Kidney tubule cell (primary cell): Measurements from ENCODE around the gene PDK2.
A peak's percentile ranks its signal among the peaks of the same experiment; 100 is the strongest.

ENCODE experiments used
- DNase-seq: peaks from one replicate; pipeline ENCODE4 v3.0.0-alpha.2; 2018; ENCODE audit warnings: low spot score

PDK2 gene

GRCh38 chr17:50058296-50058953, 36.7 kb upstream of the PDK2 start:
- DNase-seq = no peak

GRCh38 chr17:50059256-50059655, 35.9 kb upstream of the PDK2 start:
- DNase-seq = peak; percentile 72

- DNase-seq = peak; percentile 55
Observed at GRCh38 chr17:50059759-50060273, 35.3 kb upstream of the PDK2 start.

GRCh38 chr17:50060951-50061712, 34.0 kb upstream of the PDK2 start:
- DNase-seq = peak; percentile 82

GRCh38 chr17:50061713-50062045, 33.5 kb upstream of the PDK2 start:
- DNase-seq = peak; percentile 70

GRCh38 chr17:50062293-50063243, 32.6 kb upstream of the PDK2 start:
- peak; percentile 99 for DNase-seq

GRCh38 chr17:50063561-50064252, 31.4 kb upstream of the PDK2 start:
- DNase-seq = peak; percentile 92

- peak; percentile 97 for DNase-seq
Observed at GRCh38 chr17:50064253-50065001, 30.7 kb upstream of the PDK2 start.

- no peak for DNase-seq
Observed at GRCh38 chr17:50065056-50065455, 30.1 kb upstream of the PDK2 start.

GRCh38 chr17:50066995-50067394, 28.2 kb upstream of the PDK2 start:
- no peak for DNase-seq

- DNase-seq = no peak
Observed at GRCh38 chr17:50067996-50068395, 27.2 kb upstream of the PDK2 start.

- DNase-seq = no peak
Observed at GRCh38 chr17:50070908-50071680, 24.1 kb upstream of the PDK2 start.

- no peak for DNase-seq
Observed at GRCh38 chr17:50071692-50072091, 23.5 kb upstream of the PDK2 start.

GRCh38 chr17:50072130-50072529, 23.0 kb upstream of the PDK2 start:
- DNase-seq = no peak

GRCh38 chr17:50072925-50073324, 22.2 kb upstream of the PDK2 start:
- no peak for DNase-seq

GRCh38 chr17:50074227-50074626, 20.9 kb upstream of the PDK2 start:
- DNase-seq = no peak

GRCh38 chr17:50075446-50076032, 19.6 kb upstream of the PDK2 start:
- DNase-seq = no peak

GRCh38 chr17:50076221-50076590, 18.9 kb upstream of the PDK2 start:
- no peak for DNase-seq

GRCh38 chr17:50076591-50077235, 18.4 kb upstream of the PDK2 start:
- no peak for DNase-seq
